ENCODE data around the gene SH3PXD2B. TPM values are rescaled to one million over a fixed set of nuclear protein-coding genes. Genes with fewer than 3 reads are reported as not detected.

The SH3PXD2B gene
- total and polyA plus RNA-seq, 7 experiments from 2014 or later, result 0.15 to 1.1 (median 0.28) TPM; not detected in 1

DNA sequence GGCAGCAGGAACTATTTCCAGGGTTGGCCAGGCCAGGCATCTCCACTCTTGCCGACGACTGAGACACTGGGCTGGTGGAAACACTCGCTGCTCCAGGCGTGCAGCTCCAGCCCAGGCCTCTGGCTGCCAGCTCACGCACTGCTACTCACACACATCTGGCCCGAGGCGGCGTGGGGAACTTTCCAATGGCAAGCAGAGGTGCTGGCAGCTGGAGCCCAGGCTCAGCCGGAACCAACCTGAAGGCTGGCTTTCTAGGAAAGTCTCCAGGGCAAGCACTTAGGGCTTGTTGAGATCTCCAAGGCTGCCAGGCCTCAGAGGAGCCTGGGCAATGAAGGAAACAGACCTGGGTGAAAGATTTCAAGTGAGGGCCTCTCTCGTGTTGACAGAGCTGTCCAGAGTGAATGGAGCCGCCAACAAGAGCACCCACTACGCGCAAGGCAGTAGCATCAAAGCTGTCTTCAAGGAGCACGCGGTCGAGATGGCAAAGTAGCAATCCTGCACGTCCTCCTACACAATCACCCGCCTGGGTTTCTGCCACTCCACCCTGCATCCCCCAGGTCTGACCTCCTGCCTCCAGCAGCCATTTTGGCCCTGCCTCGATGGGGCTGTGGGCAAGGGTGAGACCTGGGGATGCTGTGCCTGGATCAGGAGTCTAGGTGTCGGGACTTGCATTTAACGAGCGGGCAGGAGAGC, 14.4 kb downstream of the SH3PXD2B start:
- POLR2A ChIA-PET, result no interaction called here
- no peak overlapping the region for H3K27ac Mint-ChIP-seq

DNA sequence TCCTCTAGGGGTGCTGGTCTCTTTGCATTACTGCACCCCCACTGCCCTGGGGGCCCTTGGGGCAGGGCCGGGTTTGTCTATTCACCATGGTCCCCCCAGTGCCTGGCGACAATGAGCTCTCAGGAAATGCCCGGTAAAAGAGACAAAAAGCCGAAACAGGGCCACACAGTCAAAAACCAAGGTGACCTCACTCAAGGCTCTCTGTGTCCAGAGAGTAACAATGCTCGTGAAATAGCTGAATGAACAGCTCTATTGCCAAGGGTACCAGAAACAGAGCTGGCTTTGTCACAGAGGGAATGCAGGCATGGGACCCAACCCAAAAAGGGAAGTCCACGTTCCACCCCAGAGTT, 16.0 kb downstream of the SH3PXD2B start:
- Histone ChIP-seq H3K36me3 (ENCODE audit: control insufficient read depth in 2 of 3, insufficient read depth in 3 of 3, low read length in 3 of 3) (no peaks in the 10 kb centered on the region), H3K9me3 (ENCODE audit: control insufficient read depth in 2 of 3, low read length in 3 of 3) (no peaks in the 10 kb centered on the region), H3K27me3 (ENCODE audit: control insufficient read depth in 2 of 2, insufficient read depth in 2 of 2, low read length in 2 of 2) (no peaks in the 10 kb centered on the region), H3K4me3 (ENCODE audit: low read length) (no peak overlapping the region), H3K4me1 (ENCODE audit: control insufficient read depth in 2 of 2, insufficient read depth in 2 of 2, low read length in 2 of 2) (no peaks in the 10 kb centered on the region), H3K27ac (ENCODE audit: low read depth, low read length) (no peak overlapping the region)
- intact Hi-C loops (cut with micrococcal nuclease), result no loop called here
- DNase-seq (no peak), ATAC-seq (peak; percentile 18)
- no peak overlapping the region for H3K4me3 Mint-ChIP-seq
- POLR2A ChIA-PET, result no interaction called here
- CTCF ChIA-PET, result interaction anchor here (1.6 kb wide), 1 partner anchor 12 kb away, joined by 3 read pairs; no protein-coding TSS in a partner anchor
- peaks cover 0 to 7% (median 2%) of the 10 kb centered on the region in 5 donors for H3K27me3 Mint-ChIP-seq
- H3K9me3 Mint-ChIP-seq, result no peaks in the 10 kb centered on the region
- H3K27ac Mint-ChIP-seq, result no peak overlapping the region
- peaks cover 0 to 2% (median 0%) of the 10 kb centered on the region in 7 donors for H3K4me1 Mint-ChIP-seq
- no peaks in the 10 kb centered on the region for H3K36me3 Mint-ChIP-seq

More for the DNA sequence above, 14.4 kb downstream of the SH3PXD2B start:
- Histone ChIP-seq H3K36me3 (ENCODE audit: control insufficient read depth in 2 of 3, insufficient read depth in 3 of 3, low read length in 3 of 3) (no peaks in the 10 kb centered on the region), H3K4me1 (ENCODE audit: control insufficient read depth in 2 of 2, insufficient read depth in 2 of 2, low read length in 2 of 2) (no peaks in the 10 kb centered on the region), H3K4me3 (ENCODE audit: low read length) (no peak overlapping the region), H3K9me3 (ENCODE audit: control insufficient read depth in 2 of 3, low read length in 3 of 3) (no peaks in the 10 kb centered on the region), H3K27ac (ENCODE audit: low read depth, low read length) (no peak overlapping the region), H3K27me3 (ENCODE audit: control insufficient read depth in 2 of 2, insufficient read depth in 2 of 2, low read length in 2 of 2) (no peaks in the 10 kb centered on the region)
- no peak for DNase-seq
- H3K36me3 Mint-ChIP-seq, result no peaks in the 10 kb centered on the region
- H3K27me3 Mint-ChIP-seq, result peaks cover 2 to 17% (median 9%) of the 10 kb centered on the region in 5 donors
- no peak overlapping the region for H3K4me3 Mint-ChIP-seq
- no peak for ATAC-seq
- intact Hi-C loops (cut with micrococcal nuclease), result no loop called here
- CTCF ChIA-PET, result interaction anchor here (0.6 kb wide), 1 partner anchor 1452 kb away, joined by 3 read pairs; no protein-coding TSS in a partner anchor
- H3K4me1 Mint-ChIP-seq, result peaks cover 0 to 6% (median 0%) of the 10 kb centered on the region in 7 donors
- H3K9me3 Mint-ChIP-seq, result no peaks in the 10 kb centered on the region

DNA sequence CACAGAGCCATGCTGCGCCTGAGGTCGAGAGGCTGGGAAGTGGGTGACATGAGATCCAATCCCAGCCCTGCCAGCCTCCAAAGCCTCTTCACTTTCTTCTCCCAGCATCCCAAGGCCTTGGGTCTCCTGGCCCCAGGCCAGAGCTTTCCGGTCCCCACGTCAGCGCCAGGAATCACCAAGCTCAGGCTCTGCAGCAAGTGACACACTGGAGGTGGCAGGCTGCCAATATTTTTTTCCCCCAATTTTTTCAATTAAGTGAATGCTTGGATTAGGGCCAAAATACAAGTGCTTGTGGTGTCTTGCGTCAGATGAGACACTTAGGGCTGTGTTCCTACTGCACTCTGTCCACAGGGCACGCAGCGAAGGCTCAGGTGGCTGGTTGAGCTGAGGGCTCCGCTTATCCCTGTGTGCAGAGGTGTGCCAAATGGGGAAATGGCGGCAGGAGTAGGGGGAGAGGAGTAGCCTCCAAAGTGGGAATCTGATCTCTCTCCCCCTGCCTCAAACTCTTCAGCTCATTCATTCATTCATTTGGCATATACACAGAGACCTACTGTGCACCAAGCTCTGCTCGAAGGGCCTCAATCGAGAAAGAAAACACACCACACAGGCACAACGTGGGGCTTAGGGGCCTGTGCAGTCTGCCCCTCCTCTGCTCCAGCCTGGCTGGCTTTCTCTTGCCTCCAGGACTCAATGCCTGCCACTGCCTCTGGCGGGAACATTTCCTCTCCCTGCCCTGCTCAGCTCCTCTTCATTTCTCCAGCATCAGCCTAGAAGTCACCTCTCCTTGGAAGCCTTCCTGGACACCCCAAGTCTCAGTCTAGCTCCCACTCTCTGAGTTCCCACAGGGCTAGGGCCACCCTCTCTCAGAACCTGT, 16.6 kb downstream of the SH3PXD2B start:
- CTCF ChIA-PET, result interaction anchor here (0.7 to 1.6 kb wide), 2 partner anchors 13 to 120 kb away, joined by 3 read pairs; no protein-coding TSS in a partner anchor
- intact Hi-C loops (cut with micrococcal nuclease), result no loop called here
- no peaks in the 10 kb centered on the region for H3K4me1 ChIP-seq (ENCODE audit: control insufficient read depth in 2 of 2, insufficient read depth in 2 of 2, low read length in 2 of 2)
- POLR2A ChIA-PET, result no interaction called here
- peak; percentile 22 for ATAC-seq
- no peaks in the 10 kb centered on the region for H3K9me3 Mint-ChIP-seq
- peaks cover 0 to 7% (median 0%) of the 10 kb centered on the region in 5 donors for H3K27me3 Mint-ChIP-seq
- H3K9me3 ChIP-seq (ENCODE audit: control insufficient read depth in 2 of 3, low read length in 3 of 3), result no peaks in the 10 kb centered on the region
- H3K27me3 ChIP-seq (ENCODE audit: control insufficient read depth in 2 of 2, insufficient read depth in 2 of 2, low read length in 2 of 2), result no peaks in the 10 kb centered on the region
- H3K36me3 Mint-ChIP-seq, result no peaks in the 10 kb centered on the region
- H3K4me1 Mint-ChIP-seq, result peaks cover 0 to 2% (median 0%) of the 10 kb centered on the region in 7 donors
- no peak overlapping the region for H3K27ac ChIP-seq (ENCODE audit: low read depth, low read length)
- no peak overlapping the region for H3K4me3 ChIP-seq (ENCODE audit: low read length)
- no peaks in the 10 kb centered on the region for H3K36me3 ChIP-seq (ENCODE audit: control insufficient read depth in 2 of 3, insufficient read depth in 3 of 3, low read length in 3 of 3)
- H3K4me3 Mint-ChIP-seq, result no peak overlapping the region
- H3K27ac Mint-ChIP-seq, result no peak overlapping the region
- DNase-seq, result no peak

- no peaks in the 10 kb centered on the region for H3K9me3 Mint-ChIP-seq
- Histone ChIP-seq H3K9me3 (ENCODE audit: control insufficient read depth in 2 of 3, low read length in 3 of 3) (no peaks in the 10 kb centered on the region), H3K4me1 (ENCODE audit: control insufficient read depth in 2 of 2, insufficient read depth in 2 of 2, low read length in 2 of 2) (no peaks in the 10 kb centered on the region), H3K27ac (ENCODE audit: low read depth, low read length) (no peak overlapping the region), H3K36me3 (ENCODE audit: control insufficient read depth in 2 of 3, insufficient read depth in 3 of 3, low read length in 3 of 3) (no peaks in the 10 kb centered on the region), H3K27me3 (ENCODE audit: control insufficient read depth in 2 of 2, insufficient read depth in 2 of 2, low read length in 2 of 2) (no peaks in the 10 kb centered on the region), H3K4me3 (ENCODE audit: low read length) (no peak overlapping the region)
- H3K27ac Mint-ChIP-seq, result no peak overlapping the region
- DNase-seq, result no peak
- peaks cover 0 to 11% (median 0%) of the 10 kb centered on the region in 5 donors for H3K27me3 Mint-ChIP-seq
- no peak for ATAC-seq
- ChIA-PET POLR2A (no interaction called here), CTCF (no interaction called here)
- H3K4me1 Mint-ChIP-seq, result peaks cover 0 to 2% (median 0%) of the 10 kb centered on the region in 7 donors
- no peaks in the 10 kb centered on the region for H3K36me3 Mint-ChIP-seq
- H3K4me3 Mint-ChIP-seq, result no peak overlapping the region
- intact Hi-C loops (cut with micrococcal nuclease), result no loop called here
Measured at GRCh38 chr5:172436879-172437369, 17.4 kb downstream of the SH3PXD2B start.

DNA sequence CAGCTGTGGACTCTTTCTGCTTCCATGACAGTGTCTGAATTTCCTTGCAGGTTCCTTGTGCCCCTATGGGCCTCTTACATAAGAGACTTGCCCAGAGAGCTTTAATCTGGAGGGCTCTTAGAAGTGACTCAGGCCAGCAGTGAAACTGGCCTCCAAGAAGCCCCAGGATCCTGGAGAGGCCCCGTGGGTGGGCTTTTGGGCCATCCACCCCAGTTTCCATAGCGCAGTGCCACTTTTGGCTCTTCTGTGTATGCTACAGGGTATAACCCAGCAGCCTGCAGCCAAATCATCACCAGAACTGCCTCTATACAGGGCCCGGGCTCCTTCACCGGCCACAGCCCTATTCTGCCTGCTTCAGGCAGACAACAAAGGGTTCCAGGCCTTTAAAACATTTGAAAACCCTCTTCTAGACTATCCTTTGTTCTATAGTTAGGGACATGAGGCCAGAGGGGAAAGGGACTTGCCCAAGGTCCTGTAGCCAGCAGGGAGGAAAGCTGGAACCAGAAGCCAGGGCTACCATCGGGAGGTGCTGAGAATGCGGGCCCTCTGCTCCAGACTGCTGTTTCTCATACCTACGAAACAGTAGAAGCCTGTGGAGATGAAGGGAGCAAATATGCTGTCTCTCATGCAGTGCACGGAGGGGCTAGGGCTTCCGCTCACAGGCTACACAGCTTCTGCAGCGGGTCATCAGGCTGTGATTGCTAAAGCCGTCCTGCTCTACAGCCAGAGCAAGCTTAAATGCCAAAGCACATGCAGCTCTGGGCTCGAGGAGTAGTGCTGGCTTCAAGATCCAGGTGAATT, 18.0 kb downstream of the SH3PXD2B start:
- Histone ChIP-seq H3K27ac (ENCODE audit: low read depth, low read length) (no peak overlapping the region), H3K36me3 (ENCODE audit: control insufficient read depth in 2 of 3, insufficient read depth in 3 of 3, low read length in 3 of 3) (no peaks in the 10 kb centered on the region), H3K4me1 (ENCODE audit: control insufficient read depth in 2 of 2, insufficient read depth in 2 of 2, low read length in 2 of 2) (no peaks in the 10 kb centered on the region), H3K9me3 (ENCODE audit: control insufficient read depth in 2 of 3, low read length in 3 of 3) (no peaks in the 10 kb centered on the region), H3K27me3 (ENCODE audit: control insufficient read depth in 2 of 2, insufficient read depth in 2 of 2, low read length in 2 of 2) (no peaks in the 10 kb centered on the region), H3K4me3 (ENCODE audit: low read length) (no peak overlapping the region)
- no peaks in the 10 kb centered on the region for H3K9me3 Mint-ChIP-seq
- H3K4me1 Mint-ChIP-seq, result peaks cover 0 to 2% (median 0%) of the 10 kb centered on the region in 7 donors
- ChIA-PET CTCF (no interaction called here), POLR2A (no interaction called here)
- intact Hi-C loops (cut with micrococcal nuclease), result no loop called here
- no peak overlapping the region for H3K4me3 Mint-ChIP-seq
- H3K36me3 Mint-ChIP-seq, result no peaks in the 10 kb centered on the region
- peaks cover 0 to 11% (median 0%) of the 10 kb centered on the region in 5 donors for H3K27me3 Mint-ChIP-seq
- no peak for DNase-seq
- H3K27ac Mint-ChIP-seq, result no peak overlapping the region
- no peak for ATAC-seq

- Mint-ChIP-seq H3K36me3 (no peaks in the 10 kb centered on the region), H3K9me3 (no peaks in the 10 kb centered on the region), H3K4me1 (peaks cover 0 to 2% (median 0%) of the 10 kb centered on the region in 7 donors), H3K27me3 (peaks cover 0 to 11% (median 0%) of the 10 kb centered on the region in 5 donors), H3K4me3 (no peak overlapping the region), H3K27ac (no peak overlapping the region)
- no peak for DNase-seq
- intact Hi-C loops (cut with micrococcal nuclease), result no loop called here
- Histone ChIP-seq H3K4me1 (ENCODE audit: control insufficient read depth in 2 of 2, insufficient read depth in 2 of 2, low read length in 2 of 2) (no peaks in the 10 kb centered on the region), H3K36me3 (ENCODE audit: control insufficient read depth in 2 of 3, insufficient read depth in 3 of 3, low read length in 3 of 3) (no peaks in the 10 kb centered on the region), H3K27ac (ENCODE audit: low read depth, low read length) (no peak overlapping the region), H3K4me3 (ENCODE audit: low read length) (no peak overlapping the region), H3K27me3 (ENCODE audit: control insufficient read depth in 2 of 2, insufficient read depth in 2 of 2, low read length in 2 of 2) (no peaks in the 10 kb centered on the region), H3K9me3 (ENCODE audit: control insufficient read depth in 2 of 3, low read length in 3 of 3) (no peaks in the 10 kb centered on the region)
- ChIA-PET CTCF (no interaction called here), POLR2A (no interaction called here)
- no peak for ATAC-seq
Measured at GRCh38 chr5:172435362-172436077, 18.8 kb downstream of the SH3PXD2B start.
